GM10266 (cell line): Measurements from ENCODE around the gene SLC25A48.

Source experiments
- DNase-seq: peaks from one replicate; pipeline ENCODE4 v3.0.0; 2012; ENCODE audit errors: extremely low spot score
- TF ChIP-seq, protein P1 (sequence below): IDR thresholded peaks from 2 replicates; pipeline ENCODE4 v1.5.1; 2012; ENCODE audit warnings: mild to moderate bottlenecking, low read depth; ENCODE audit not compliant: control insufficient read depth, insufficient read depth; ENCODE audit errors: missing control alignments

SLC25A48 gene

DNA sequence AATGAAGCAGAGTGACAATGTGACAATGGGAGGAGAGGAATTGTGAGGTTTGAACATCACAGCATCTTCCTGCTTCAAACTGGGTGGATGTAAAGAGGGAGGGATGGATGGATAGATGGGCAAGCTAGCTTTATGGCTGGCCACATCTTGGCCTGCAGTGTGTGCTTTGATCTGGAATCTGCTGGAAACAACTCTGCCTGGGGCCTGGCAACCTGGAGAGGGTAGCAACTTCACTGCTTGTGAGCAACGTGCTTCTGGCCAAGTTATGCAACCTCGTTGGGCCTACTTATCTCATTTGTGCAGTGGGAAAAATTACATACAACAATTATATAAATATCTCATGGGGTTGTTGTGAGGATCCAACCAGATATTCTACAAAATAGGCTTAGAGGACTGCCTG, 55.8 kb downstream of the SLC25A48 start:
- no peak for DNase-seq
- TF ChIP-seq, protein P1, sequence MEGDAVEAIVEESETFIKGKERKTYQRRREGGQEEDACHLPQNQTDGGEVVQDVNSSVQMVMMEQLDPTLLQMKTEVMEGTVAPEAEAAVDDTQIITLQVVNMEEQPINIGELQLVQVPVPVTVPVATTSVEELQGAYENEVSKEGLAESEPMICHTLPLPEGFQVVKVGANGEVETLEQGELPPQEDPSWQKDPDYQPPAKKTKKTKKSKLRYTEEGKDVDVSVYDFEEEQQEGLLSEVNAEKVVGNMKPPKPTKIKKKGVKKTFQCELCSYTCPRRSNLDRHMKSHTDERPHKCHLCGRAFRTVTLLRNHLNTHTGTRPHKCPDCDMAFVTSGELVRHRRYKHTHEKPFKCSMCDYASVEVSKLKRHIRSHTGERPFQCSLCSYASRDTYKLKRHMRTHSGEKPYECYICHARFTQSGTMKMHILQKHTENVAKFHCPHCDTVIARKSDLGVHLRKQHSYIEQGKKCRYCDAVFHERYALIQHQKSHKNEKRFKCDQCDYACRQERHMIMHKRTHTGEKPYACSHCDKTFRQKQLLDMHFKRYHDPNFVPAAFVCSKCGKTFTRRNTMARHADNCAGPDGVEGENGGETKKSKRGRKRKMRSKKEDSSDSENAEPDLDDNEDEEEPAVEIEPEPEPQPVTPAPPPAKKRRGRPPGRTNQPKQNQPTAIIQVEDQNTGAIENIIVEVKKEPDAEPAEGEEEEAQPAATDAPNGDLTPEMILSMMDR = no peak

DNA sequence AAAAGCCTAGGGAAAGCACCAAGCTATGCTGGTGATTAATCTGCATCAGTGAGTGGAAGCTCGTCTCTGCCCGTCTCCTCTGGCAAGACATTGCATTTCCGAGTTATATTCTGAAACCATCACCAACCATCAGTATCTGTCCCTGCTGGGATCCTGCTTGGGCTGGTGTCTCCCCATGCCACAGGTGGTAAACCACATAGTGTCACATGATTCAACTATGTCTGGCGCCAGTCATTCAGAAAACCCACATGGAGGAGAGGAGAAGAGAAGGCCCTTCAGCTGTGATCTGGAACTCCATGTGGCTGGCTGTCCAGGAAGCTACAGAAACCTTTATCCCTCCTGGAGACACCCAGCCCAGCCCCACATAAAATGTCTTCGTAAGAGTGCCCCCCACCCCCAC, 56.4 kb downstream of the SLC25A48 start:
- TF ChIP-seq, protein P1 = no peak
- DNase-seq = no peak

DNA sequence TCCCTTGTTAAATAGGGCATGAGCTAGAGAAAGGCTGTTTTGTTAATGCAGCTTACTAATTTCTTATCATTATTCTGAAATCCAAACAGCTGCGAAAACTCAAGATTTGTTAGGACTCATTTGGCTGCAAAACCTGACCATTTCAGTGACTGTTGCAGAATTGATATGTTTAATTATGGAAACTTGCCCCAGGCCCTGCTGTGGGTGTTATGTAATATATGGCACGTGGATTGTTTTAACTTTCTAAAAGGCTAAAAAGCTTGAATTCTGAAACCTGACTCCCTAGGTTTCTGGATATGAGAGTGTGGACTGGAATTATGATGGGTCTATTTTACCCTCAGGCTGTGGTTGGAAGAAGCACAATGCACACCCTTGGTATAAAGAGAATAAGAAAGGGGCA, 56.8 kb downstream of the SLC25A48 start:
- DNase-seq = no peak
- TF ChIP-seq, protein P1 = no peak

DNA sequence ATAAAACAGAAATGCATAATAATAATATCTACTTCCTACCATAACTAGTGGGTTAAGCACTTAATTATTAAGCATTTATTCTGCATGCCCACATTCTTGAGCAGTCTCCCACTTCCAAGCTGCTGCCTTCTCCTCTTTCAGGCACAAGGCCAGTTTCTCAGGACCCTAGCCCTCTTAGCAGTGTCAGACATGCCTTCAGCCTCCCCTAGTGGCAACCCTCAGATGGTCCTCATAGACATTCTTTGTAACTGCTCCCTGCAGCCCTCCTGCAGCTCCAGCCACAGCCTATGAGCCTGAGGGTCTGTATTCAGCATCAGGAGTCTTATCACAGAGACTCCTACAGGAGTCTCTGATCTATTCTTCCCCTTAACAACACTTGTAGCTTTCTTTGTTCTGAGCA, 57.3 kb downstream of the SLC25A48 start:
- DNase-seq = no peak
- TF ChIP-seq, protein P1 = no peak

DNA sequence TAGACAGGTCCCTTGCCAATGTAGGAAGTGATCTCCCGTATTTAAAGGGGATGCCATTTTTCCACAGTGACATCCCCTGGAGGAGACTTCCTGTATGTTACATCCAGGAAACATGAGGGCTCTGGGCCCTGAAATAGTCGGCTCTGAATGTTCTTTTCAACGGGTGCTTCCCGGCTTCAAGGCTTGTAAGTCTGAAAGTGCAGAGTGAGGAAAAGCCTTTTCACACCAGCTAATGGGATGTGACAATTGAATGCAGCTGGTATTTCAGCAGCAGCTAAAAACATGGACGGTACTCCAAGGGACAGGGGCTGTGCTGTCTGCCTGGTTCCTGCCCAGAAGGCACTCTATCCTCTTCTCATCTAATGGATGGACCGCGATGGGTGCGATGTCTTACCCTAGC, 59.8 kb downstream of the SLC25A48 start:
- TF ChIP-seq, protein P1 = no peak

DNA sequence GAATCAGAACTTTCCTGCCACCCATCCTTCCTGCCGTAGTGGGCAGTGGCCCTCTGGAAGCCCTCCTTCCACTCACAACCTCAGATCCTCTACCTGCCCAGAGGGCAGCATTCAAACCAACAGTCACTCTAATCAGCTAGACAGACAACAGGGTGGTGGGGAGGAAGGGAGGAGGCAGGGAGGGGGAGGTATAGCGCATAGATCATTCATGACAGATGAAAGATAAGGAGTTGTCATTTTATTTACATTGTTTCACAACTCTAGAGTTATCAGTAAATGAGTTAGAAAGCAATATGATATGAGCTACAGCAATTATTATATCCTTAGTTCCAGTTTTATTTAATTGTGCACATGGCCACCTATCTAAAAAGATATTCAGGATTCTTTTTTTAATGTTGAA, 60.3 kb downstream of the SLC25A48 start:
- no peak for DNase-seq
- TF ChIP-seq, protein P1 = no peak

More for the DNA sequence above, 59.8 kb downstream of the SLC25A48 start:
- DNase-seq = no peak

DNA sequence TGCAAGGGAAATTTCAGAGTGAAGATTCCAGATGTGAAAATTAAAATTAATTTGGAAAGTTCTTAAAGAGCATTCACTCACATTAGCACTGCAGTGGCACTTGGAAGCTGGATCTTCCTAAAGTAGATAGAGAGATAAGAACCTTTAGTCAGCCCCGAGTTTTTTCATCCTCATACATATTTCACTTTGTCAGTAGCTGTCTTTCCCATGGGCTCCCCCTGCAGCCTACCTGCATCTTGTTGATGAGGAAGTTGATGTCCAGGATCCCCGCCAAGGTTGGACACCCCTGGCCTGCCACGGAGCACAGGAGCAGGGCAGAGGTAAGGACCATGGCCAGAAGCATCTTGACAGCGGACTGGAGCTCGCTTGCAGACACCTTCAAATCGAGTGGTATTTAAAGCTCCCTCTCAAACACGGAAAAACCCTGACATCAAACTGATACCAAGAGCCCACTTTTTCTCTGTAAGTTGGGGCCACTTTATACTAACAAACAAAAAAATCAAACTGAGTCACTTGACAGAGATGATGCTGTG, 61.1 kb downstream of the SLC25A48 start, which contains the start of gene IL9:
Gene IL9, minus strand, starts transcription at position 368 of the 533 bp plus-strand sequence. Its CDS starts 25 bp downstream, at position 343.
- DNase-seq = no peak

More for the DNA sequence above, 61.1 kb downstream of the SLC25A48 start, which contains the start of gene IL9:
- TF ChIP-seq, protein P1 = no peak
